T-helper 9 cell (primary cell): Measurements from ENCODE around the gene ZSCAN5A.
"Not testable (repeated sequence)": the region's sequence is repeated elsewhere in the genome, so short reads cannot be mapped to it uniquely, and the experiment has no call there.

Source experiments
- DNase-seq: peaks from one replicate; pipeline ENCODE4 v3.0.0-alpha.2; 2020
- total RNA-seq, 2 donors: gene quantifications; one replicate each; lab custom pipeline; 2026; lab: John Stamatoyannopoulos, UW

ZSCAN5A gene
- total RNA-seq: 3.1 to 7.1 reads per million in 2 donors

DNA sequence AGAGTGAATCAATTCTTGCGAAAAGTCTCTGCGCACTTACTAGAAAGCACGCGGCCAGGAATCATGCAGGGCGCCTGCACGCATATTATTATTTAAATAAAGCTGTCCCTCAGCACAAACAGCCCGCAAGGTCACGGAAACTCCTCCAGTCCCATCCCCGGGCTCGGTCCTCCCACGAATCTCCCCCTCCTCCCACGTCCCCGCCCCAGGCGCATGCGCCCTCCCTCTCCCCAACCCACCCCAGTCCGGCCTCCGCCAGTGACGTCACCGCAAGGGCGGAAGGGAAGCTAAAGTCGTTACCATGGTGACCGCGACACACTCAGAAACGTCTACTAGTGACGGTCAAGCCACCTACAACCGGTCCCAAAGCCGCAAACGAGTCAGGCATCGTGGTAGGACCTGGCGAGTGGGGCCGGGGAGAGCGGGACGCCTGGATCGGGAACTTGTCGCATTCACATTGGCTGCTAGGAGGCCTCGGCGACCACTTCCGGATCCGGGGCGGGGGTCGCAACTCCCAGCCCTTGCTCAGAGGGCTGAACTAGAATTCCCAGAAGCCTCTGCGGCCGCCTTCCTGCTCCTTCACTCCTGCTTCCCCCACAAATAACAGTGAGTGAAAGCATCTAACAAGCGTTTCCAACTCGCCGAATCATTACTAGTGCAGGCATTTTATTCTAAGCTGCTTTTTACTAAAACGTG is at the start of gene ZSCAN5A:
Gene ZSCAN5A, minus strand, starts transcription at position 459 of the 696 bp plus-strand sequence. CDS start 89,793 bp downstream, outside the sequence.
- DNase-seq: peak; percentile 98

DNA sequence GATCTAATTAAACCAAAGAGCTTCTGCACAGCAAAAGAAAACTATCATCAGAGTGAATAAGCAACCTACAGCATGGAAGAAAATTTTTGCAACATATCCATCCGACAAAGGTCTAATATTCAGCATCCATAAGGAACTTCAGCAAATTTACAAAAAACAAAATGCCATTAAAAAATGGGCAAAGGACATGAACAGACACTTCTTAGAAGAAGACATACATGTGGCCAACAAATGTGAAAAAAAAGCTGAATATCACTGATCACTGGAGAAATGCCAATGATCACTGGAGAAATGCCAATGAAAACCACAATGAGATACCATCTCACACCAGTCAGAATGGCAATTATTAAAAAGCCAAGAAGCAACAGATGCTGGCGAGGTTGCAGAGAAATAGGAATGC is 46.2 kb upstream of the ZSCAN5A start:
- no peak for DNase-seq

GRCh38 chr19:56356944-56357343 is 42.3 kb upstream of the ZSCAN5A start:
- DNase-seq: no peak

- DNase-seq: no peak
These were observed 40.9 kb upstream of the ZSCAN5A start for GRCh38 chr19:56355517-56355916.

DNA sequence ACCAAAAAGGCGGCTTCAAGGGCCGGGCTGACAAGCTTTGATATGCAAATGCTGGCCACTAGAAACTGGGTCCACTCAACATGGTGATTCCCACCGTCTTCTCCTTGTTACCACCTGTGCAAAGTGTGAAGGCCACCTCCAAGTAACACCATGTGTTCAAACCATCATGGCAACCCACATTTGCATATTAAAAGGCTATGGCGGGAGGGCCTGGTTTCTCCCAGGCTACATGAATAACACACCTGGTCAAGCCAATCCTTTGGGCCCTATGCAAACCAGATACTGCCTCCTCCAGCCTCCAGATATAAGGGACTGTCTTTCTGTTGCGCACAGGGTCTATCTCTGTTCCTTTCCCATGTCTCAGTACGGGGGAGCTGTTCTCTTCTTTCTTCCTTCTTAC is 36.6 kb upstream of the ZSCAN5A start:
- no peak for DNase-seq

DNA sequence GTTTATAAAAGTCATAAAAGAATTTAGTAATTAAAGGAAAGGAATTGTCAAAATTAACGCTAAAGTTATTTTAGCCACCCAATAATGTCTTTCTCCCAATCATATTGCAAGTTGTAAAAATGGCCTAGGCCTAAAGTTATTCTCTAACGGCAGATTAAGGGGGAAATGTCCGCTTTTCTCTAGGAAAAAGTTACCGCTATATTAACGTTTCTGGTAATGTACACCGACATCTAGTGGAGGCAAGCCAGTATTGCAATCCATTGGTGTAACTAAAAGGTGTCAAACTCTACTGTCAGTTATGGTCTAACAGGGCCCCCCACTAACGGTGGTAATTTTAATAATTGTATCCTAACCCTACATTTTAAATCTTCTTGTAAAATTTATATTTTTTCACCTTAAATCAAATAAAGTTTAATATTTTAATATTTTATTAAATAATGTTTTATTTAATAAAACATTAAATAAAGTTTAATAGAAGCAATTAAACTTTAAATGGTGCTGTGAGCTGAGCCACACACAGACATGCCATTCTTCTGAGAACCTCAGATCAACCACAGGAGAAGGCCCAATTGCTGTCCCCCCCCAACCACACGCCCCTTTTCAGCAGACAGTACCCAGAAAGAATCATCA is 35.9 kb upstream of the ZSCAN5A start:
- peak; percentile 17 for DNase-seq

DNA sequence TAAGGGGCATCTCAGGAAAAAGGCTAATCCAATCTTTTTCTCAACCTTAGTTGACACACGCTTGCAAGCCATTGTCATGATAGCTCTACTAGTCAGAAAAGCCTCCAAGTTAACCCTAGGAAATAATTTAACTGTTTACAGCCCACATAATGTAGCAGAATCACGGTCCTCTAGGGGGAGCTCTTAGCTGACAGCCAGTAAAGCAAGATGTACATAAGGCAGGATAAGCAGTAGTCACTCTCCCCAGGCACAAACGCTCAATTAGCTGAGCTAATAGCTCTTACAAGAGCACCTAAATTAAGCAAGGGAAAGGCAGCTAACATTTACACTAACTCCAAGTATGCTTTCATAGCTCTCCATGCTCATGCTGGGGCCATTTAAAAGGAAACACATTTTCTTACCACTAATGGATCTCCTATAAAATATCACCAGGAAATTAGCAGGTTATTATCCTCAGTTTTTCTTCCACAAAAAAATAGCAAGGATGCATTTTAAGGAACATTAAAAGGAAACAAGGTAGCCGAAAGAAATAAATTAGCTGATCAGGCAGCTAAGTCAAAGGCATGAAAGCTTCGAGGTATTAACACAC is 33.7 kb upstream of the ZSCAN5A start:
- DNase-seq: no peak

DNA sequence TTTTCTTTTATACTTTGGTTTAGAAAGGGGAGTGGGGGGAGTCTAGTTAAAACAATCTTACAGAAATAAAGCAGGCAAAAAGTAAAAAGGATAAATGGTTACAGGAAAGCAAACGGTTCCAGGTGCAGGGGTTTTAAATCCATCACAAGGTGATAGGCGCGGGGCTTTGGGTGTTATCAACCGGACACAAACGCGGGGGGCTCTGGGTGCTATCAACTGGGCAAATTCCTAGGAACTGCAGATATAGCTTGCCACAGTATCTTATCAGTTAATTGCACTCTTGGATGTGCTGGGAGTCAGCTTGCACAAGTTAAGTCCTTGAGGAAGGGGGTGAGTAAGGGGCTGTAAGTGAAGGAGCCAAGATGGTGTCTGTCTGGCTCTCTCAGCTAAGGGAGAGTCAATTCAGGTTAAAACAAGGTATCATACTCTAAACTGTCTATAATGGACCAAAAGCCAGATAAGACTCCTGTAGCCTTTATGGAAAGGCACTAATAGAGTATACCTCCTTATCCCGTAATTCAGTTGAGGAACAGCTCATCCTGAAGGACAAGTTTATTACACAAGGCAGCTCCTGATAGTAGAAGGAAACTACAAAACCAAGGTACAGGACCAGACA is 32.6 kb upstream of the ZSCAN5A start:
- DNase-seq: no peak

DNA sequence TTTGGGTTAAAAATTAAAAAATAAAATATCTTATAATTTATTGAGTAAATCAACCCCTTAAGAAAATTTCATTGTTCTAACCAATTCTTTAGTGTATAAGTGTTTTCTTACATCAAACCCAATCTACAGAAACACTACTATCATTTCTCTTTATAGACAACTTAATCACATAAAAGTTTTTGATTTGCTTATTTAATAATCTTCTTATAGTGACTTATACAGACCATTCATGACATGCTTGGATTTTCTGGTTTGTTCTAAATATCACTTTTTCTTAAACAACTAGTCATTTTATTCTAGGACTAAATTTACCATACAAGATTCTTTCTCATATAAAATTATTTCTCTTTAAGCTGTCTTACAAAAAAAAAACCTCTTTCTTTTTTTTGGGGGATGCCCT is 27.3 kb upstream of the ZSCAN5A start:
- no peak for DNase-seq

- not testable (repeated sequence) for DNase-seq
These were observed 24.4 kb upstream of the ZSCAN5A start for GRCh38 chr19:56339031-56339430.

DNA sequence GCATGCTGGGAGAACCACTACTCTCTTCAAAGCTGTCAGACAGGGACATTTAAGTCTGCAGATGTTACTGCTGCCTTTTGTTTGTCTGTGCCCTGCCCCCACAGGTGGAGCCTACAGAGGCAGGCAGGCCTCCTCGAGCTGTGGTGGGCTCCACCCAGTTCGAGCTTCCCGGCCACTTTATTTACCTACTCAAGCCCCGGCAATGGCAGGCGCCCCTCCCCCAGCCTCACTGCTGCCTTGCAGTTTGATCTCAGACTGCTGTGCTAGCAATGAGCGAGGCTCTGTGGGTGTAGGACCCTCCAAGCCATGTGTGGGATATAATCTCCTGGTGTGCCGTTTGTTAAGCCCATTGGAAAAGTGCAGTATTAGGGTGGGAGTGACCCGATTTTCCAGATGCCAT is 22.4 kb upstream of the ZSCAN5A start:
- DNase-seq: not testable (repeated sequence)

GRCh38 chr19:56335371-56335770 is 20.7 kb upstream of the ZSCAN5A start:
- DNase-seq: not testable (repeated sequence)

DNA sequence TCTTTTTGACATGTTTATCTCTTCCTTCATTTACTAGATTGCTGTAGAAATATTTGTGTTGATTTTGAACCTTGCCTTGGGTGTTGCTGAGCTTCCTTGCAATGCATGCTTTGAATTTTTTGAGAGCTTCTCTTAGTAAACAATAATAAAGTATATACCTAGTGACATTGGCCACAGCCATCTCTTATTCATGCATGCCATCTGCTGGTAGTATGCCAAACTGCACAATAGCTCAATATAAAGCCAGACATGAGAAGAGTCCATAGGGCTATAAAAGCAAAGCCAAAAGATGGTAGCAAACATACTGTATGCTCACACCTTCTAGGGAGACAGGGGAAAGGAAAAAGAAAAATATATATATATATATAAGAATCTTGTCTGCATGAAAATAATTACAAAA is 18.9 kb upstream of the ZSCAN5A start:
- DNase-seq: peak; percentile 19

GRCh38 chr19:56332695-56333094 is 18.1 kb upstream of the ZSCAN5A start:
- DNase-seq: no peak

GRCh38 chr19:56324436-56324835 is 9.8 kb upstream of the ZSCAN5A start:
- no peak for DNase-seq

DNA sequence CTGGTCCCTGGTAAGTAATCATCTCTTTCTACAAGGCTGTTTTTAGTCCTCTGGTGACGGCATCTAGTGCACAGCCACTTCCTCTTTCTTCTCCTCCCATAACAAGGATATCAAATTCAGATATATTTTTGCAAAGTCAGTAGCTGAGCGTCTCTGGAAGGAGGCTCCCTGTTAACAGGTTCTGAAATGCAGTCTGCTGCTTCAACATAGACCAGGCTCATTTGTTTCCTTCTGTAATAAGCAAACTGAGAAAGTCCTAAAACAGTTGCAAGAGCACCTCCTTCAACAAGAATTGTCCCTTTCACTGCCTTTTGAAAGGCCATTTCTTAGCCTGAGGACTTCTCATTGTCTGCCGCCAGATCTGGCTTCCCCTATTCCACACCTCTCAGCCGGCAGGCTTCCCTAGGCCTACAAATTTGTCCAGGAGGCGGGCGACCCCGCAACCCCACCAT is 7.4 kb upstream of the ZSCAN5A start:
- no peak for DNase-seq

- no peak for DNase-seq
These were observed 6.8 kb upstream of the ZSCAN5A start for GRCh38 chr19:56321254-56321988.

DNA sequence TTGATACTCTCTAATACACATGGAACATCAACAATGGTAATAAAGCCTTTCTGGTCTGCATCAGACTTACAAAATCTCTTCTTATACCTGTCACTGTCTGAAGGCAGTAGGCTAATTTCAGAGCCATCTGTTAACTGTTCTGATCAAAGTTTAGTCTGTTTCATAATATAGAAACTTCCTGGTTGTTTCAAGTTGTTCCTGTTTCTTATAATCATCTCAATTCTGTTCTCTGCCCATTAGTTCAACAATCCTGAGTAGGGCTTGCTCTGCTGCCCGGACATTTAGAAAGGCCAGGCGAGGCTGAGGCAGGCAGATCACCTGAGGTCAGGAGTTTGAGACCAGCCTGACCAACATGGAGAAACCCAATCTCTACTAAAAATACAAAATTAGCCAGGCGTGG is 5.4 kb upstream of the ZSCAN5A start:
- no peak for DNase-seq

DNA sequence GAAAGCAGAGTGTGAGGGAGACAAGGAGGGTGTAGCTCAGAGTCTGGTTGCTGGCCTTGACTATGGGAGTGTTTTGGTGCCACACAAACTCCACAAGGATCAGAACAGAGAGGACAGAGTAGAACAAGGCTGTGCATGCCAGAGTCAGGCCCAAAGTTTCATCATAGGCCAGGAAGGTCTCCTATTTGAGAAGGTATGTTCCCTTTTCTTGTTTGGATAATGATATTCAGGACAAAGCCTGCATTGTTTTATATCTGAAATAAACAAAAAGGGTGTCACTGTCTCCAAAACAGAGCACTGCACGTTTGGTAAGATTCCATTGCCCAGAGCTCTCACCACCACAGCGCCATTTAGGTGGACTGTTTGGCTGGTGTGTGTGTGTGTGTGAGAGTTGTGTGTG is 3.1 kb upstream of the ZSCAN5A start:
- no peak for DNase-seq

- DNase-seq: no peak
These were observed 2.1 kb upstream of the ZSCAN5A start for GRCh38 chr19:56316728-56317127.

- DNase-seq: peak; percentile 79
These were observed 614 bp upstream of the ZSCAN5A start for GRCh38 chr19:56315077-56315828.

- DNase-seq: no peak
These were observed 640 bp downstream of the ZSCAN5A start for GRCh38 chr19:56314018-56314380.
